ENCODE data around the gene PCLO.
"Not testable (repeated sequence)": the region's sequence is repeated elsewhere in the genome, so short reads cannot be mapped to it uniquely, and the experiment has no call there.

Gene PCLO

DNA sequence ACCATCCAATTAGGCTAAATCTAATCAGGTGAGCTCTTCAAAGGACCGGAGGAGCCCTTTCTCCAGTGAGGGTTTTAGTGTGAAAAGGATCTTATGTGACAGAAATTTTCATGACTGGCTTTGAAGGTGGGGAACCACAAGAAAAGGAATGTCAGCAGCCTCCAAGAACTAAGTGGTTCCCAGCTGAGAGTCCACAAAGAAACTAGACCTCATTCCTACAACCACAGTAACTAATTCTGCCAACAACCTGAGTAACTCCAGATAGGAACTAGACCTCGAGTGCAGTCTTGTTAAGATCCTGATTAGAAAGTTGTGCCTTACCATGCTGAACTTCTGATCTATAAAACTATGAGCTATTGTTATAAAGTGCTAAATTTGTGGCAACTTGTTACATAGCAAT is 51.3 kb downstream of the PCLO start:
- no peaks in the 10 kb centered on the region for H3K27me3 Mint-ChIP-seq
- H3K9me3 Mint-ChIP-seq: no peaks in the 10 kb centered on the region
- H3K36me3 Mint-ChIP-seq (ENCODE audit: low read depth): no peaks in the 10 kb centered on the region
- no peak overlapping the region for H3K27ac Mint-ChIP-seq
- H3K4me3 Mint-ChIP-seq: no peak overlapping the region
- no peaks in the 10 kb centered on the region for H3K4me1 Mint-ChIP-seq (ENCODE audit: low read depth)
- DNase-seq: no peak

GRCh38 chr7:83109352-83109751 is 53.3 kb downstream of the PCLO start:
- no peak for DNase-seq
- H3K27me3 Mint-ChIP-seq: no peaks in the 10 kb centered on the region
- no peak overlapping the region for H3K4me3 Mint-ChIP-seq
- H3K9me3 Mint-ChIP-seq: no peaks in the 10 kb centered on the region
- no peaks in the 10 kb centered on the region for H3K36me3 Mint-ChIP-seq (ENCODE audit: low read depth)
- H3K4me1 Mint-ChIP-seq (ENCODE audit: low read depth): no peaks in the 10 kb centered on the region
- no peak overlapping the region for H3K27ac Mint-ChIP-seq

DNA sequence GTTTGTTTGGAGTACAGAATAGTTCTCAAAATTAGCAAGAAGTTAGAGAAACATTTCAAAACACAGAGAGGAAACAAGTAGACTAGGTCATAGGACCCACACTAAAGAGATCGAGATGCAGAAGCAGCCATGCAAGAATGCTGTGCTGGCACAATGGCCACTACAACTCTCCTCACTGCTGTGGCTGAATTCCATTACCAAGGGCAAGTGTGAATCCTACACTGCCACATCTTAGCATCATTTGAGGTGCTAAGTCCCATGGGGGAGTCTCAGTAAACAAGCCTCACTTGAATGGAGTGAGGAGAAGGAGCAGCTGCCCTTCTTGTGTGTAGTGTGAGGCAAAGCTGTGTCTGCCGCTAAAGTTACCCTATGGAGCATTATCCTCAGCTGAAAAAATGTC is 56.7 kb downstream of the PCLO start:
- Mint-ChIP-seq H3K4me3 (no peak overlapping the region), H3K4me1 (ENCODE audit: low read depth) (no peaks in the 10 kb centered on the region), H3K27ac (no peak overlapping the region), H3K36me3 (ENCODE audit: low read depth) (no peaks in the 10 kb centered on the region), H3K9me3 (no peaks in the 10 kb centered on the region), H3K27me3 (no peaks in the 10 kb centered on the region)
- no peak for DNase-seq

DNA sequence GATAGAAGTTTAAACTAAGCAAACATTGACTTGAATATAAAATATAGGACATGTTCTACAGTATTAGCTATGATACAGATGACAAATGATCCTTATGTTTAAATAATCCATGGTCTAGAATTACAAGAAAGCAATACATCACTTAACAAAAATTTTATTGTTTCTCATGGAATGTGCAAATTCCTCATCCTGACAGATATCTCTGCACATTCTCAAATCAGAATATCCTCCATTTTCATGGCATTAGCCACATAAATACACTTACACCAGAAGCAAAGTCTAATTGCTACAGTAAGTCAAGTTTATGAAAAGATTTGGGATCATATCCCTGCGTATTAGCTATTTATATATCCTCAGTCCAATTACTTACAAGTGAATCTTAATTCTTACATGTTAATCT is 57.6 kb downstream of the PCLO start:
- Mint-ChIP-seq H3K27me3 (no peaks in the 10 kb centered on the region), H3K9me3 (no peaks in the 10 kb centered on the region), H3K36me3 (ENCODE audit: low read depth) (no peaks in the 10 kb centered on the region), H3K4me3 (no peak overlapping the region), H3K4me1 (ENCODE audit: low read depth) (no peaks in the 10 kb centered on the region), H3K27ac (no peak overlapping the region)
- DNase-seq: no peak

DNA sequence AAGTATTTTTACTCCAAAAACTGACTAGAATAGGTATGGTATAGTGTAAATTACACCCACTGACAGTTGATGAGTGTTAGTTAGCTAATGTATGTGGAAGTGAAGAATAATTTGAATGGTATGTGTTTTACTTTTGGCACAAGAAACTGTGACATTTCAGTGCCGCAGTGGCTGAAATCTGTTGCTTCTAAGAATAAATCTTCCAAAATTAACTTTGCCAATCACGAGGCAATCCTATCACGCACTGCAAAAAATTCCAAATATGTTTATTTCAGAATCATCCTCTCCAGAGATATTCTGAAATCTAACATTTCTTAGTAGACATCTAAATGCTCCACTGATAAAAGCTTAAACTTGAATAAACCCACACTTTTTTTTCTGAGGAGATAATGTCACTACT is 61.2 kb downstream of the PCLO start:
- H3K4me1 Mint-ChIP-seq (ENCODE audit: low read depth): no peaks in the 10 kb centered on the region
- no peak for DNase-seq
- no peaks in the 10 kb centered on the region for H3K9me3 Mint-ChIP-seq
- H3K4me3 Mint-ChIP-seq: no peak overlapping the region
- H3K27me3 Mint-ChIP-seq: no peaks in the 10 kb centered on the region
- H3K27ac Mint-ChIP-seq: no peak overlapping the region
- no peaks in the 10 kb centered on the region for H3K36me3 Mint-ChIP-seq (ENCODE audit: low read depth)

GRCh38 chr7:83096065-83096580 is 66.6 kb downstream of the PCLO start:
- H3K4me3 Mint-ChIP-seq: no peak overlapping the region

DNA sequence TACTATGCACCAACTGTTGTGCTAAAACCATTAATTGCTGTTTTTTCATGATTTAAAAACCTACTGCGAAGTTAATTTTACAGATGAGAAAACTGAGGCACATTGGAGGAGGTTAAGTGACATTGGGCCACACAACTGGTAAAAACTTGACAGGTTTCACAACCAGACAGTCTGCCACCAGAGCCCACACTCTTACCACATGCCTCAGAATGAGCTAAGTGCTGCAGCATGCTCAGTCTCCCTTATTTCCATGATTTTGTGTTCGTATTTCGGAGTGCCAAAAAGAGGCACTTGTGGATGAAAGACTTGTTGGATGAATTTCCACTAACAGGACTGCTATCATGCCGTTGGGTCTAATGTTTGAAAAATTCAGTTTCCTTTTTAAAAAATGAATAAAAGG is 77.4 kb downstream of the PCLO start:
- Mint-ChIP-seq H3K4me3 (no peak overlapping the region), H3K27me3 (no peaks in the 10 kb centered on the region), H3K4me1 (ENCODE audit: low read depth) (no peaks in the 10 kb centered on the region), H3K36me3 (ENCODE audit: low read depth) (no peaks in the 10 kb centered on the region), H3K9me3 (peaks cover 2% of the 10 kb centered on the region), H3K27ac (no peak overlapping the region)
- DNase-seq: no peak

More at GRCh38 chr7:83096065-83096580, 66.6 kb downstream of the PCLO start:
- Mint-ChIP-seq H3K27me3 (no peaks in the 10 kb centered on the region), H3K4me1 (ENCODE audit: low read depth) (no peaks in the 10 kb centered on the region), H3K9me3 (peaks cover 2% of the 10 kb centered on the region), H3K27ac (no peak overlapping the region), H3K36me3 (ENCODE audit: low read depth) (no peaks in the 10 kb centered on the region)
- DNase-seq: no peak

- not testable (repeated sequence) for H3K27ac Mint-ChIP-seq; H3K9me3 Mint-ChIP-seq; H3K4me1 Mint-ChIP-seq (ENCODE audit: low read depth); H3K4me3 Mint-ChIP-seq; H3K36me3 Mint-ChIP-seq (ENCODE audit: low read depth); H3K27me3 Mint-ChIP-seq; DNase-seq
These were observed 82.8 kb downstream of the PCLO start for GRCh38 chr7:83079879-83080278.

DNA sequence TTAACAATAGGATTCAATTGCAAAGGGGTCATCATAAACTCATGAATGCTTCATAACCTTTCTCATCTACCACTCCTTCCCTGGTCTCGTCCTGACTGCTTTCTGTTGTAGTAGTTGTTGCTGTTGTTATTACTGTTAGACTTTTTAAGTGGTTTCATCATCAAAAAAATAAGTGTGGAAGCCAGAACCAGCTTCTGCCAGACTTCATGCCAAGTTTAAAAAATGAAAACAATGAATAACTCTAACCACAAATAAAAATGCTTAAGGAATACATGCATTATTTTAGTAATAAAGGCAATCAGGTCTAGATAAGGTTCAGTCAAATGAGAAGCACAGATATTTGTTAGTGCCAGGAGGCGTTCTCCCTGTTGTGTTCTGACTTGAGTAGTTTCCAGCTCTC is 85.4 kb downstream of the PCLO start:
- Mint-ChIP-seq H3K27ac (no peak overlapping the region), H3K27me3 (no peaks in the 10 kb centered on the region), H3K4me1 (ENCODE audit: low read depth) (no peaks in the 10 kb centered on the region), H3K4me3 (no peak overlapping the region), H3K36me3 (ENCODE audit: low read depth) (no peaks in the 10 kb centered on the region), H3K9me3 (peaks cover 4% of the 10 kb centered on the region)
- no peak for DNase-seq

GRCh38 chr7:83072576-83073517 is 89.8 kb downstream of the PCLO start:
- no peak overlapping the region for H3K27ac Mint-ChIP-seq
- H3K9me3 Mint-ChIP-seq: peaks cover 4% of the 10 kb centered on the region
- no peak for DNase-seq
- no peaks in the 10 kb centered on the region for H3K36me3 Mint-ChIP-seq (ENCODE audit: low read depth)
- no peaks in the 10 kb centered on the region for H3K27me3 Mint-ChIP-seq
- no peaks in the 10 kb centered on the region for H3K4me1 Mint-ChIP-seq (ENCODE audit: low read depth)
- H3K4me3 Mint-ChIP-seq: no peak overlapping the region

- H3K4me3 Mint-ChIP-seq: no peak overlapping the region
- no peaks in the 10 kb centered on the region for H3K36me3 Mint-ChIP-seq (ENCODE audit: low read depth)
- peaks cover 13% of the 10 kb centered on the region for H3K9me3 Mint-ChIP-seq
- no peak for DNase-seq
- no peaks in the 10 kb centered on the region for H3K27me3 Mint-ChIP-seq
- H3K27ac Mint-ChIP-seq: no peak overlapping the region
- no peaks in the 10 kb centered on the region for H3K4me1 Mint-ChIP-seq (ENCODE audit: low read depth)
These were observed 97.0 kb downstream of the PCLO start for GRCh38 chr7:83065714-83066113.

DNA sequence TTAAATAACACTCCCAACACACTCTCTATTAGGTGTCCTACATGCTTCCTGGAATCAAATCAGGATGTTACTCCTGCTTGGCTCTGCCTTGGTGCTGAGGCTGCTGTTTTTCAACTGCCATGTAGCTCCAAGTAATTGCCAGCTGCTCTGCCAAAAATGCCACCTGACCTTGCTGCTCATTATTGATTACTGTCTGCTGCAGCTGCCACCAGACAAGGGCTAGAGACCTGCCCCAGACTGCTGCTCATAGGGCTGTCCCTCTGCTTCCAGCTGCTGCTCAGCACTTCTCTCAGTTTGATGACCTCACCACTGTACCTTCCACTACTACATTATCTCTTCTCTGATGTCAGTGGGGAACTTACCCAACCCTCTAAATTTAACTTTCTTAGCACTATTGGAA is 102.5 kb downstream of the PCLO start:
- Mint-ChIP-seq H3K36me3 (ENCODE audit: low read depth) (no peaks in the 10 kb centered on the region), H3K4me3 (no peak overlapping the region), H3K4me1 (ENCODE audit: low read depth) (no peaks in the 10 kb centered on the region), H3K9me3 (no peaks in the 10 kb centered on the region), H3K27me3 (no peaks in the 10 kb centered on the region), H3K27ac (no peak overlapping the region)
- DNase-seq: no peak

- no peak overlapping the region for H3K4me3 Mint-ChIP-seq
- no peaks in the 10 kb centered on the region for H3K4me1 Mint-ChIP-seq (ENCODE audit: low read depth)
- no peaks in the 10 kb centered on the region for H3K36me3 Mint-ChIP-seq (ENCODE audit: low read depth)
- H3K27ac Mint-ChIP-seq: no peak overlapping the region
- no peak for DNase-seq
- no peaks in the 10 kb centered on the region for H3K9me3 Mint-ChIP-seq
- H3K27me3 Mint-ChIP-seq: no peaks in the 10 kb centered on the region
These were observed 104.0 kb downstream of the PCLO start for GRCh38 chr7:83058667-83059066.

- Mint-ChIP-seq H3K4me1 (ENCODE audit: low read depth) (no peaks in the 10 kb centered on the region), H3K36me3 (ENCODE audit: low read depth) (no peaks in the 10 kb centered on the region), H3K27ac (no peak overlapping the region), H3K4me3 (no peak overlapping the region), H3K27me3 (no peaks in the 10 kb centered on the region), H3K9me3 (no peaks in the 10 kb centered on the region)
- DNase-seq: no peak
These were observed 107.5 kb downstream of the PCLO start for GRCh38 chr7:83055197-83055596.

DNA sequence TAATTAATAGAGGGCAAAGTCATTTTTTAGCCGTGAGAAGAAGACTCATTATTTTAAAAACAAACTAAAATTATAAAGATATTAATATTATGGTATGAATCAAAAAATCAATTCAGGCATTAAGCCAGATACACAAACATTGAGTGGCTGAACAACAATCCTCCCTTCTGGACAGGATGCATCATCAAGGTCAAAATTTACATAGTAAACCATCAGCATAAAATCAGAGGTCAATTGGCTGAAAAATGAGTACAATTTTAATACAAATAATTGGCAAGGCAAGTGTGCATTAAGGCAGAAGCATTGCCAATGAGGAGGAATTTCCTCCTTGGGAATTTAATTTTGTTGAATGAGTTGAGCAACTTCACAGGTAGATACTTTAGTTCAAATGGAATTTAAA is 108.2 kb downstream of the PCLO start:
- H3K4me3 Mint-ChIP-seq: no peak overlapping the region
- DNase-seq: no peak
- no peaks in the 10 kb centered on the region for H3K9me3 Mint-ChIP-seq
- H3K36me3 Mint-ChIP-seq (ENCODE audit: low read depth): no peaks in the 10 kb centered on the region
- H3K27me3 Mint-ChIP-seq: no peaks in the 10 kb centered on the region
- no peak overlapping the region for H3K27ac Mint-ChIP-seq
- H3K4me1 Mint-ChIP-seq (ENCODE audit: low read depth): no peaks in the 10 kb centered on the region
